Stimulated activated effector memory CD8-positive, alpha-beta T cell treated with anti-CD3 and anti-CD28 coated beads, Interleukin-12 subunit alpha, Interleukin-12 subunit beta, amount 100 ng/mL, for 72 hours (primary cell): ENCODE measurements around the gene EWSR1.

Source experiments
- ATAC-seq: fragments of 150-1000 bp; cut with Tn5 transposase; 2 replicates; pipeline ENCODE4 v1.10.0; 2021
- DNase-seq, 2 donors: peaks; one replicate each; pipeline ENCODE4 v3.0.0; 2021 to 2022; ENCODE audit warnings: low spot score in 2 of 2
- H3K27ac Mint-ChIP-seq: one replicate; pipeline ENCODE4 v1.8.0; 2022; ENCODE audit warnings: mild to moderate bottlenecking, mixed read lengths
- H3K36me3 Mint-ChIP-seq: one replicate; pipeline ENCODE4 v1.8.0; 2022; ENCODE audit warnings: mild to moderate bottlenecking, mixed read lengths
- H3K4me1 Mint-ChIP-seq: one replicate; pipeline ENCODE4 v1.8.0; 2022; ENCODE audit warnings: mixed read lengths
- H3K4me3 Mint-ChIP-seq: one replicate; pipeline ENCODE4 v1.8.0; 2022; ENCODE audit warnings: mild to moderate bottlenecking, mixed read lengths
- H3K9me3 Mint-ChIP-seq: one replicate; pipeline ENCODE4 v1.8.0; 2022; ENCODE audit warnings: mixed read lengths

The EWSR1 gene

DNA sequence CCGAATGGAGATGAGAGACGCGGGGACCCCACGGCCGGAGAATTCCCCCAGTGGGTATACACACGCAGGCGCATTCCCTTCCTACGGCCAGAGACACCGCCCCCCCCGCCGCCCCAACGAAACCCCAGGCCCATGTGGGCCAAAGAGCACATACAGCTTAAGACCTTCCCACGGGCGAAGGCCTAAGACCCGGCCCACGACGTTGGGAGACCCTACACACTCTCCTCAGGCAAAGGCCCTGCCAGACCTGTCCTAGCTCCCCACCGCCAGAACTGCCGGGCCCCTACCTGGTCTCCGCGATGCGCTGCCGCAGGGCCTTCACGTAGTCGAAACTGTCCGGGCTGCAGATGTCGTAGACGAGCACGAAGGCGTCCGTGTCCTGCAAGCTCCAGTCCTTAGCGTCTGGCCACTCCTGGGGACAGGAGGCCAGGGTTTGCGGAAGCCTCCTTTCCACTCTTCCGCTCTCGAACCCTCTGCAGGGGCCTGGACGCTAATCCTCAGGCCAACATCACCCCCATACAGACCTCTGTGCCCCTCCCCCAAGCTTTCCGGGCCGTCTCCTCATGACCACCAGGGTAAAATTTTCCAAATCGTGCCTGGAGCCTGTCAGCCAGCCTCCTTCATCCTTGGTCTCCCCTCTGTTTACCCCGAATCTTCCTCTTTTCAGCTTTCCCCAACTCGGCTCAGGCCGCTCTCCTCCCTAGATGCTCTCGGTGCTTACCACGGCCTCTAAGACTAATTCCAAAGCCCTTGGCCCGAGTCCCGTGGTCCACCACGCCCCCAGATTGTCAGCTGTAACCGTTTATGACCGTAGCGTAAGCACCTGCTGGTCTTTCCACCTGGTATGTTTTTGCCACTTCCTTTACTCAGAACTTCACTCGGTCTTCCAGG lies 45.8 kb downstream of the EWSR1 start:
- peak overlapping the region; percentile 51 for H3K4me3 Mint-ChIP-seq
- no peak overlapping the region for H3K27ac Mint-ChIP-seq
- DNase-seq (no peak), ATAC-seq (no peak)
- no peaks in the 10 kb centered on the region for H3K9me3 Mint-ChIP-seq
- H3K36me3 Mint-ChIP-seq: no peaks in the 10 kb centered on the region
- H3K4me1 Mint-ChIP-seq: peaks cover 35% of the 10 kb centered on the region

DNA sequence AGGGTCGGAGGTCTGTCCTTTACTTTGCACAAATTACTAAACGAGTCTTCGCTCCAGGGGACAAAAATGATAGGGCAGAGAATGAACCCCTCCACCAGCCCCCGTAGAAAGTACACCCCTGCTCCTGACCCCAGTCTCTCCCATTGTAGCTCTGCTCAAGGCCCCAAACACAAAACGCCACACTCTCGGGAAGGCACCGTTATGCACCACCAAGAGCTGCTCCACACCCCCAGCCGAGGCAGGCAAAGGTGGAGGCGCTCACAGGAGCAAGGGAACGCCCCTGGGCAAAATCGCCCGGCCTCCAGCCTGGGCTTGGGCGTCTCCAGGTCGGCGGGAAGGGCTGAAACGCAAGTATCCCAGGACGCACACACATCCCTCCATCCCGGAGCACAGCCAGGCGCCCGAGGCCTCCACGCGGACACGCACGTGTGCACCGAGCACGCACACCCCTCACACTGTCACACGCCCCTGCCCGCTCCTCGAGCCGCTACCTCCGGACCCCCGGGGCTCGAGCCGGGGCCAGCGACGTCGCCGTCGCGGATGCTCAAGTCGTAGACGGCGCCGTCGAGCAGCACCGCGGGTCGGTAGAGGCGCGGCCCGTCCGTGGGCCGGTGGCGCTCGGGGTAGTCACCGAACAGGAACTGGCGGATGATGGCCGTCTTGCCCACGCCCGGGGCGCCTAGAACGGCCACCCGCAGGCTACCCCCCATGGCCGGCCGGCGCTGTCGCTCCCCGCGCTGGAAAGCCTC lies 46.6 kb downstream of the EWSR1 start:
- Mint-ChIP-seq H3K36me3 (no peaks in the 10 kb centered on the region), H3K4me3 (peak overlapping the region; percentile 51), H3K9me3 (no peaks in the 10 kb centered on the region), H3K4me1 (peaks cover 26% of the 10 kb centered on the region), H3K27ac (no peak overlapping the region)
- ATAC-seq: no peak
- DNase-seq: no peak

DNA sequence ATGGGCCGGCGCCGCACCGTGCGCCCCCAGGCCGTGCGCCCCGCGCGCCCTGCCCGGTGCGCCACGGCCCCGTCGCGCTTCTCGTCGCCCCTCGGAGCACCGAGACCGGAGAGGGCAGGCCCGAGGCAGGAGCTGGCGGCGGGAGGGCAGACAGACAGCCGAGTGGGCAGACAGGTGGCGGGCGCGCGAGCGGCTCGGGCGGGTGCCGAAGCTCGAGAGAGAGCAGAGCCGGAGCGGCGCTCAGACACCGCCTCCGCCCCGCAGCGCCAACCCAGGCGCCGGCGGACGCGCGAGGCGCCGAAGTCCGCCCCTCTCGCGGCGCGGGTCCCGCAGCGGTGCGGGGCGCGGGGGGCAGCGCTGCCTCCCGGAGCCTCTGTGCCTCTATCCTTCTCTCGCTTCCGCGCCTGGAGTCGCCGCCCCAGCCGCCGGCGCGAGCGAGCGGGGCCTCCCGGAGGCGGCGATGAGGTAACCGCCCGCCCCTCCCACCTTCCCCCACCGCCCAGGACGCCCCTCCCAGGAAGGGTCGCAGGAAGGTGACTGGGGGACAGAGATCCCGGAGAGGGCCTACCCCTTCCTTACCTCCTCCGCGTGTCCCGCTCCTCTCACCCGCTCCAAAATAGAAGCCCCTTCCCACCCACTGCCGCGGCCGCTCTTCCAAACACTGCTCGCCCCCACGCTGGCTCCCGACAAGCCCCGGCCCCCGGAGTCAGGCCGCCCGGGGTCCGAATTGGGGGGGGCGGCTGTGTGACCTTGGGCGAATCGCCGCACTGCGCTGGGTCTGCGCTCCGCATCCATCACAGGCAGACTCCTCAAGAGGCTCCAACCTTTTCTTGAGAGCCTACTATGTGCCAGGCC lies 47.4 kb downstream of the EWSR1 start, which contains the start of gene RASL10A:
Gene RASL10A (minus strand): TSS at position 412 of the 855 bp plus-strand sequence. CDS start 451 bp downstream, outside the sequence.
- DNase-seq (no peak), ATAC-seq (no peak)
- no peaks in the 10 kb centered on the region for H3K9me3 Mint-ChIP-seq
- H3K36me3 Mint-ChIP-seq: no peaks in the 10 kb centered on the region
- H3K4me3 Mint-ChIP-seq: peak within 1 kb of the TSS; percentile 51
- peaks cover 25% of the 10 kb centered on the region for H3K4me1 Mint-ChIP-seq
- no peak within 1 kb of the TSS for H3K27ac Mint-ChIP-seq

DNA sequence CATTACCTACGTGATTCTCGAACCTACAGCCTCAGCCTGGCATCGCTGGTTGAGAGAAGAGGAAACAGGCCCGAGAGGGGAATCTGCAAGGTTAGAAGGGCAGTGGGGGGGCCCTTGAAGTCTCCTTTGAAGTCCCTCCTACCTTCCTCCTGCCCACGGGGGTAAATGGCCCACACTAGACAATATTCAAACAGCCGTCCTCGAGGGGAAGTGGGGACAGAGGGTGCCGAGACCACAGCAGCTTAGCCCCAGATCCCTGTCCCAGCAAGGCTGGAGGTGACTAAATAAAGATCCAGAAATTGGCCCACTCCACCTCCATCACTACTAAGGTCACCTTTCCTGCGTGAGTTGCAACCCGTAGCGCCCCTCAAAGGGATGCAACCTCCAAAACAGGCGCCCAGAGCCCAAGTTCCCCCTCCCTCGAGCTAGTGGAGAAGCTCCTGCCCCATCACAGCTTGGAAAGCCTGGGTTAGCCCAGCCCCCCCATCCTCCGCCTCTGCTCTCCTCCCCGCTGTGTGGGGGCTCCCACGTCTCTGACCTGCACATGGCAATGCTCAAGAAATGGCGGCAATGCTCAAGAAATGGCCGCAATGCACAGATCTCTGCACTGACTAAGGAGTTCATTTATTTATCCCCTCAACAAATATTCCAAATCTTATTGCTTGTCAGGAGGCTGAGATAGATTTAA lies 48.2 kb downstream of the EWSR1 start:
- ATAC-seq: no peak
- H3K9me3 Mint-ChIP-seq: no peaks in the 10 kb centered on the region
- no peak overlapping the region for H3K27ac Mint-ChIP-seq
- H3K36me3 Mint-ChIP-seq: no peaks in the 10 kb centered on the region
- peaks cover 25% of the 10 kb centered on the region for H3K4me1 Mint-ChIP-seq
- no peak for DNase-seq
- no peak overlapping the region for H3K4me3 Mint-ChIP-seq

DNA sequence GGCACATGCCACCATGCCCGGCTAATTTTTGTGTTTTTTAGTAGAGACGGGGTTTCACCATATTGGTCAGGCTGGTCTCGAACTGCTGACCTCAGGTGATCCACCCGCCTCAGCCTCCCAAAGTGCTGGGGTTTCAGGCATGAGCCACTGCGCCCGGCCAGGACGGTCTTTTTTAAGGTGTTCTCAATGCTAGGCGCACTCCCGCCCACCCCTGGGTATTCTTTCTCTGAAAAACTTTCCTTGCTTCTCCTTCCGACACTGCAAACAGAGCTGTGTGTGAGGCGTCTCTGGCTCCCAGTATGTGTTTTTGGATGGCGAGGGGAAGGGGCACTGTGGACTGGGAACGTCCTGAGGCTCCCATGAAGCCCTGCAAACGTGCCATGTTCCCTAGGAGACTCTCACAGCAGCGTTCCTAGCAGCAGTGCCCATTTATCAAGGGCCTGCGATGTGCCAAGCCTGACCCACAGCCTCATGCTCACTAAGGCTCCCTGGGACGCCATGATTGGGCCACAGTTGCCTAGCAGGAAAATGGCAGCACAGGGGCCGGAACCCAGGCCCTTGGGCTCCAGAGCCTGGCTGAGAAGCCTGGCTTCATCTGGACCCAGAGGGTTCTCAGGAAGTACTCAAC lies 49.9 kb downstream of the EWSR1 start:
- H3K4me1 Mint-ChIP-seq: peaks cover 18% of the 10 kb centered on the region
- H3K36me3 Mint-ChIP-seq: no peaks in the 10 kb centered on the region
- ATAC-seq: no peak
- no peak overlapping the region for H3K27ac Mint-ChIP-seq
- H3K9me3 Mint-ChIP-seq: no peaks in the 10 kb centered on the region
- no peak overlapping the region for H3K4me3 Mint-ChIP-seq
- DNase-seq: no peak

DNA sequence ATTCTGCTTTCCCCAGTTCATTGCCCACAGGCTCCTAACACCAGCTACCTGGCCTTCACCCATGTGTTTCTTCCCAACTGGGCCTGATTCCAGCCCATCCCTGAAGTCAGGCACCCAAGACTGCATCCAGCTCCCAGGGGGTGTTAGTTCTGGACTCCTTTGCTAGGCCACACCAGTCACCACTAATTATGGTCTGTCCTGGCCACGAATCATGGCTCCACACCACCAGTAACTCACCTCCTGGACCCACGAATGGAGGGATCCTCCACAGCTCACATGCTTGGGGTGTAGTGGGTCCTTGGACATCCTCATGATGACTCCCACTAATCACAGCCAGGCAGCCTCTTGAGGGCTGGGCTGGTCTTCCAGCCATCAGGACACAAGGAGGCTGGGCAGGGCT lies 51.0 kb downstream of the EWSR1 start:
- Mint-ChIP-seq H3K4me3 (no peak overlapping the region), H3K27ac (no peak overlapping the region), H3K9me3 (no peaks in the 10 kb centered on the region), H3K4me1 (peaks cover 8% of the 10 kb centered on the region), H3K36me3 (peaks cover 2% of the 10 kb centered on the region)
- ATAC-seq (no peak), DNase-seq (no peak)

DNA sequence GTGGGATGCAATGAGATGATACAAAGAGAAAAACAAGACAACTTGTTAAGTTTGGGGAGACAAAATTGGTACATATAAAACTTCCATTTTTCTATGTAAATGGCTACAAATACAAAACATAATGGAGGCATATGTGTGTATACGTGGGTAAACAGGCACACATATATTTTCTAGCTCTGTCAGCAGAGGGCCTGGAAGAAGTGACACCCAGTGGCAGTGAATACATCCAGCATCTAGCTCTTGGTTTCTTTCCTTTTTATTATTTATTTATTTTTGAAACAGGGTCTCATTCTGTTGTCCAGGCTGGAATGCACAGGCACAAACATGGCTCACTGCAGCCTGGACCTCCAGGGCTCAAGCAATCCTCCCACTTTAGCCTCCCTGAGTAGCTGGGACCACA lies 52.5 kb downstream of the EWSR1 start:
- Mint-ChIP-seq H3K27ac (no peak overlapping the region), H3K36me3 (peaks cover 4% of the 10 kb centered on the region), H3K4me1 (no peaks in the 10 kb centered on the region), H3K9me3 (no peaks in the 10 kb centered on the region), H3K4me3 (no peak overlapping the region)
- ATAC-seq (no peak), DNase-seq (no peak)

DNA sequence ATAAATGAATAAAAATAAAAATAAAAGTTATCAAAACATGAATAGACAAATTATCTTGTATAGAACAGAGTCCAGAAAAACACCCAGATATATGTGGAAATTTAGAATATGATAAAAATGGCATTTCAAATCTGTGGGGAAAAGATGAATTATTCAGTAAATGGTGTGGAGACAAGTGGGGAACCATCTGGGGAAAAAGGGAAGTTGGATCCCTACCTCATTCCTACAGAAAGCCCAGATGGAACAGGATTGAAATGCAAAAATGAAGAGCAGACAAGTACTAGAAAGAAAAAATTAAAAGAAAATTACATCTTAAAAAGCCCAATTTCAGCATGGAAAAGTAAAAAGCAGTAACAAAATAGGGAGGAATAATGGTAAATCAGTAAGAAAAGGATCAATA lies 55.6 kb downstream of the EWSR1 start:
- H3K9me3 Mint-ChIP-seq: no peaks in the 10 kb centered on the region
- peaks cover 4% of the 10 kb centered on the region for H3K36me3 Mint-ChIP-seq
- ATAC-seq: no peak
- H3K4me3 Mint-ChIP-seq: no peak overlapping the region
- H3K27ac Mint-ChIP-seq: peak overlapping the region; percentile 8
- DNase-seq: no peak
- no peaks in the 10 kb centered on the region for H3K4me1 Mint-ChIP-seq

DNA sequence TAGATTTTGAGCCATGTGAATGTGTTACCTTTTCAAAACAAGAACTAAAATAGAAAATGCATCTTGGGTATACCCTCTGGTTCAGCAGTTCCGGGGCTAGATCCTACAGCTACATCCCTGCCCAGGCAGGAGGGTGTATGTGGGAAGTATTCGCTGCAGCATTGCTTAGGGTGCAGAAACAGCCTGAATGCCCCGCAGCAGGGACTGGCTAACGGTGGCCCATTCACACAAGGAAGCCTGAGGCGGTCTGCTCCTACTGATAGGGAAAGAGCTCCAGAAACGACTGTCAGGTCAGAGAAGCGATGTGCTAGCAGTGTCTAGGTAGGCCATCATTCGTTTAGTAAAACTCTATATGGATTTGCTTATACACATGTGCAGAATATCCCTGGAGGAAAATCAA lies 57.3 kb downstream of the EWSR1 start:
- Mint-ChIP-seq H3K4me1 (no peaks in the 10 kb centered on the region), H3K27ac (no peak overlapping the region), H3K36me3 (peaks cover 10% of the 10 kb centered on the region), H3K9me3 (no peaks in the 10 kb centered on the region), H3K4me3 (no peak overlapping the region)
- no peak for ATAC-seq
- no peak for DNase-seq

DNA sequence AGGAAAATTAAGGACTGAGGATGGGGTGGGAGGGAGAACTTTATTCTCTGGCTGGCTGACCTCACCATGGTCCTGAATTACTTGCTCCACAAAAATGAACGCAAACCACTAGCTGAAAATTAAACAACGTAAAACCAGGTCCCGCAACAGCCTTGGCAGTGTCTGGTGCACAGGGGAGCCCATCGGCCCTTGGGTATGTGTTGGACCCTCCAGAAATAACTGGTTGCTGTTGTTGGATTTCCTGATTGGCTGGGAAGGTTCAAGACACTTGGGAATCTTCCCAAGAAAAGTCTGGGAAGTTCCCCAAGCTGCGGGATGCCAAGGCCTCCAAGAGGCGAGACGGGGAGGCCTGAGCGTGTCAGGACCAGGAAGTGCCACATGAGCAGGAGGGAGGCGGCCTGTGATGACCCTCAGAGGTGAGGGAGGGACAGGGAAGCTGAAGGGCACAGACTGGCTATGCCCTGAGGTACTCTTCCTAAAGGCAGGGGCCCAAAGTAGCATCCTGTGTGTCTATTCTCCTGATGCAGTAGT lies 57.8 kb downstream of the EWSR1 start:
- Mint-ChIP-seq H3K4me1 (no peaks in the 10 kb centered on the region), H3K36me3 (peaks cover 10% of the 10 kb centered on the region), H3K9me3 (no peaks in the 10 kb centered on the region), H3K27ac (no peak overlapping the region), H3K4me3 (no peak overlapping the region)
- DNase-seq (no peak), ATAC-seq (no peak)

DNA sequence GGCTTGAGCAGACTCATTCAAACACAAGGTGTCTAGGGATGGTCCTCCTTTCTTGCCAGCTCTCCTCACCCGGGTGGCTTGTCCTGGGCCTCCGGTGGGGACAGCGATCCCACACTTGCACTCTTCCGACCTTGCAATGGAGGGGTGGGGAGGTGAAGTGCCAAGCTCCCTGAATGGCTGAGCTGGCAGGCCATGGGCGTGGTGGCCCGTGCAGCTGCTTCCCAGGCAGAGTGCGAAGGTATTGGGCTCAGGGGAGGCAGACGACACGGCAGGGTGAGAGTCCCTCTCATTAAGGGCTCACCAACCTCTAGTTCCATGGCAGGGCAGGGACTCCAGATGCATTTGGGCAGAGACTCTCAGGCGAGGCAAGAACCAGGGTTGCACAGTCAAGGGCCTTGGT lies 58.4 kb downstream of the EWSR1 start:
- Mint-ChIP-seq H3K9me3 (no peaks in the 10 kb centered on the region), H3K27ac (no peak overlapping the region), H3K4me1 (no peaks in the 10 kb centered on the region), H3K4me3 (no peak overlapping the region), H3K36me3 (peaks cover 10% of the 10 kb centered on the region)
- DNase-seq: no peak
- no peak for ATAC-seq

DNA sequence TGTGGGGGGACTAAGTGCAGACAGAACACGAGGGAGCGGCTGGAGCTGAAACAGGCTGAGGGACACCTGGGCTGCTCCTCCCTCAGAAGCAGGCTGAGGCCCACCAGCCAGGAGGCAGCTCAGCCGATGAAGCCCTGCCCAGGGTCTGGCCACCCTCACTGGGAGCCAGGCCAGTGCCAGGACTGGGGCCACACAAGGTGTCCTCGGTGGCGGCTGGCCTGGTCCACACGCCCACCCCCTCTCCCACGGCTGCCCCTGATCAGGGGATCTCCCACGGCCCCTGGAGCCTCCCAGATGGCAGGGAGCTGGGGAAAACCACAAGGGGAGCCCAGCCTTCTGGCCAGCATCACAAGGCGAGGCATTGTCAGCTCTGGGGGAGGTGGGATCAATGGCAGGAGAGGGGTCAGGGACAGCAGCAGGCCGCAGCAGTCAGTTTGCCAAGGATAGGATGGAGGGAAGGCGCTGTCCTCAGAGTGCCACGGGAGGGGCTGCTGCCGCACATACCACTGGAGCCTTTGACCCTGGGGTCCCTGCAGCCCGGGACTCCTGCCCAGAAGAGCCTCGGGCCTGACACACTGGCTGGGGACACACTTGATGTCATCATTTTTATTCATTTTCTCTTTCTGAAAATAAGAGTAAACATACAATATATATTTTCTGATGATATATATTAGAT lies 59.2 kb downstream of the EWSR1 start:
- Mint-ChIP-seq H3K9me3 (no peaks in the 10 kb centered on the region), H3K4me1 (no peaks in the 10 kb centered on the region), H3K4me3 (no peak overlapping the region), H3K36me3 (peaks cover 13% of the 10 kb centered on the region), H3K27ac (no peak overlapping the region)
- no peak for DNase-seq
- peak; percentile 5 for ATAC-seq

DNA sequence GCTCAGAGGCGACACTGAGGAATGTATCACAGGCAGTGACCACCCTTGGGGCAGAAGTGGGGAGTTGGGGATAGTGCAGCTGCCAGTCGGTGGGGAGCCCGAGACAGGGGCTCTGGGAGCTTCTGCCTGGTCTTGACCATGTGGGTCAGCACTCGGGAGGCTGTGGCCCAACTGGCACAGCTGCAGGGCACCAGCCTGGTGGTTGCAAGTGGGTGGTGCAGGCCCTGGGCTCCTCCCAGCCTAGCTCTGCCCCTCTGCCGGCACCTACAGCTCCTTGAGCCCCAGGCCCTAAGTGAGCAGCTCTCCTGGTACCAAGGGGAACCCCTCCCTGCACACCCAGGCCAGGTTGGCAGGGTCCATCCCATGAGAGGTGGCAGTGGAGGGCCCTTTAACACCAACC lies 60.0 kb downstream of the EWSR1 start:
- Mint-ChIP-seq H3K9me3 (no peaks in the 10 kb centered on the region), H3K27ac (no peak overlapping the region), H3K36me3 (peaks cover 19% of the 10 kb centered on the region), H3K4me3 (no peak overlapping the region), H3K4me1 (no peaks in the 10 kb centered on the region)
- ATAC-seq (no peak), DNase-seq (no peak)
